Posterior vena cava (tissue), 2 donors: ENCODE measurements around the gene PARP11. TPM values are rescaled to one million over a fixed set of nuclear protein-coding genes. Genes with fewer than 3 reads are reported as not detected.
"Not testable (repeated sequence)": the region's sequence is repeated elsewhere in the genome, so short reads cannot be mapped to it uniquely, and the experiment has no call there.

ENCODE experiments used
- DNase-seq: peaks from one replicate; pipeline ENCODE4 v3.0.0-alpha.2; 2020; ENCODE audit warnings: low spot score
- intact Hi-C, 2 donors: fragments of 100-400 bp; cut with DNase I; formaldehyde crosslinking; loops; one replicate each; pipeline versions ENCODE4 v1.14.1 to v1.14.2; 2022 to 2023
- total RNA-seq, 2 donors: library from RNA; stranded (reverse); fragmentation: NEBNext Ultra II Directional; extraction: Animal tissue kit (Norgen Biotek cat#: 25700); gene quantifications; one replicate each; pipeline ENCODE4 v1.2.1, GENCODE V29; 2021
- donor health status: DM: yes; HTN: yes; CAD: no.
- donor health status: DM: yes; HTN: yes; CAD: no.

Gene PARP11
- total RNA-seq, 2 donors from 2014 or later = 10.0 to 10.4 TPM

DNA sequence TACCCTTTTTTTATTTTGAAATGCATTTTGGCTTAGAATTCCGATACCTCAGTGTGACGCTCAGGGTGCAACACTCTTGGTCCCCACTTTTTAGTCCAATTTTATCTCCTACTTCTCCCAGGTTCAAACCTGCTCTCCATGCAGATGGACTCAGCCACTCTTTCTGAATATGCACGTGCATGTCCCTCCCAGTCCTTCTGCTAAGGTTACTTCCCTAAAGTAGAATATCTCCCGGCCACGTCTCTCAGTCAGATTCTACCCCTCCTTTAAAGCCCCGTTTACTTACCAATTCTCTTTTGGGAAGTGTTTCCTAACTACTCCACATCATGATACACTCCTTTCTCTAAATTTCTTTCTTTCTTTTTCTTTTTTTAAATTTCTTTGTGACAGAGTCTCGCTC, 15.5 kb upstream of the PARP11 start:
- intact Hi-C loops = loop anchor here (5.0 to 10.0 kb wide), 3 partner anchors 149 to 396 kb away; no protein-coding TSS in a partner anchor
- DNase-seq = no peak

DNA sequence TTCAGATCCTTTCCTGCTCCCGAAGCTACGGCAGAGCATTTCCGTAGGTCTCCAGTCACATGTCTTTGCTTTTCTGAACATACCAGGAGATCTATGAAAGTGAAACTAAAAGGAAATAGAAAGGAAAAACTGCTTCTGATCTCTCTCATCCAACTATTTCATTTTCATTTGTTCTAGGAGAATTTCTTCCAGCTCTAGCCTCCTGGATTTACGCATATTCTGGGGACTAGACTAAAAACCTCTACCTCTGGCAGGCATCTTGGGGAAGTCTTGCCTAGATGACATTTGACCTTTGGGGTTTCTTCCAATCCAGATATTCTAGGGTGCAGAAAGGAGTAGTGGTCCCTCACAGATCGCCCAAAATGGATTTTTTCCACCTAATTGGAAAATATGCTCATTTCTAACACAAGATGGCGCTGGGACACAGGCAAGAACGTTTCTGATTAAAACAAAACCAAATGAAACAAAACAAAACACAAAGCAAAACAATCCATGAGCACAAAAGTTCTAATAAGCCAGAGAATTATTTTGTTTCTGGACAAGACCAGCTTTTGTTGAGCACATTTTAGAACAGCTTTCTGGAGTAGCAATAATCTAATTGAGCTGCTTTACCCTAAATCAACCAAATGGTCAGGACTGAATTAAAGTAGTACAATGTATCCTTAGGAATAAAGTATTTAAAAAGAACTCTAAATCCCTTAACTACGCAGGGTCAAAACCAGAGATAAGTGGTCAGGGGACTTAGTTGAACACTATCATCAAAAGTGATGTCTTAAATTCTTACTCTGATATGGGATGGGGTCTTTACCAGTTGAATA, 12.3 kb upstream of the PARP11 start:
- DNase-seq = no peak
- intact Hi-C loops = loop anchor here (2.0 to 10.0 kb wide), 4 partner anchors 152 to 399 kb away; no protein-coding TSS in a partner anchor

DNA sequence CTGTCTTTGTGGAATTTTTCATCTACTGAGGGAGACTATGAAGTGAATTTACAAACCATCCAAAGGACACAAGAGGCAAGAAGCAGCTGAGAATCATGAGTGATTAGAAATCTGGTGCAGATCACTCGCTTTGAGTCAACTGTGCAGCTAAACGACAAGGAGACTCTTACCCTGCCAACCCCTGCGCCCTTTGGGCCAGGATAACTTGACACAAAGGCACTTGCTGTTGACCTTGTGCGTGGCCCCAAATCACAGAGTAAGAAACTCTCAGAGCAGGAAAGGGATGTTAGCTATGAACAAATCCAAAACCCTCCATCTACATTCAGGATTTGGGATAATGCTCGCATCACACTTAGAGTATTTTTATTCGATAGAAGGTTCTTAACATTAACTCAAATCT, 11.5 kb upstream of the PARP11 start:
- no peak for DNase-seq
- intact Hi-C loops = loop anchor here (5.0 to 10.0 kb wide), 3 partner anchors 153 to 400 kb away; no protein-coding TSS in a partner anchor

DNA sequence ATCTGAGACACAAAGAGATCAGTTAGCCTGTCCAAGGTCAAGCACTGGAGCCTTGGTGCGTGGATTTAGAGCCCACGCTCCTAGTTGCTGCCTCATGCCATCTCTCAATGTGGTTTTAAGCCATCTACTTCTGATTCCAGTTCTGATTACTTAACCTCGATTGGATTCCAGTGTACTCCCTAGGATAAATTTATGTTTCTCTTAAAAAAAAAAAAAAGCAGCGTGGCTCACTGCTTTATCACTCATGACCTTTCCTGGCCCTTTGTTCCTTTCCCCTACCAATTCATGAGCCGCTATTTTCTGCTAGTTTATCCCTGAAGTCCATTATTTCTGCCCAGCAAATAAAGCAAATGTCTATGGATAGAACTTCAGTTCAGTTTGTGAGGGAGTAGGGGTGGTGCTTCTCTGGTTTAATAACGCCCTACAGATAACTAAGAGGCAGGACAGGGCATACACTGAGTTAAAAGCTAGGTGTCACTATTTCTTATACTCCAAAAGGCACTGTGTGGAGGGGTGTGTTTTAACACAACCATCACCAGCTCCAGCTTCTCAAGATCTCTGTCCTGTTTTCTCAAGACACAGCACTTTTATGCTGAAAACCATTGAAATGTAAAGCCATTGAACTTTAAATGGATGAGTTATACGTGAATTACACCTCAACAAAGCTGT, 9.8 kb upstream of the PARP11 start:
- DNase-seq = no peak
- intact Hi-C loops = loop anchor here in 1 of 2 donors (10.0 kb wide), 1 partner anchor 402 kb away; no protein-coding TSS in a partner anchor

DNA sequence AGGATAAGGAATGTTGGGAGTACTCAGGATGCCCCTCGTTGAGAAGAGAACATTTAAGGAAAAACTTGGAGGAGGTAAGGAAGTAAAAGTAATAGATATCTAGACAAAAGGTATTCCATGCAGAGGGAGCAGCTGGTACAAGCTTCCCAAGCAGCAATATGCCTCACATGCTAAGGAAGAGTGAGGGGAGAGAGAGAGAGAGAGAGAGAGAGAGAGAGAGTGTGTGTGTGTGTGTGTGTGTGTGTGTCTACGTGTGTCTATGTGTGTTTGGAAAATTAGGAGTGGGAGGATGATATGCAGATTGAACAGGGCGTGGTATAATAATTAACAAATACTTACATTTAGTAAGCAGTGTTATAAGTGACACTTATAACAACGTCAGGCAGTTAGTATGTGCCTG, 9.2 kb upstream of the PARP11 start:
- DNase-seq = no peak
- intact Hi-C loops = loop anchor here in 1 of 2 donors (10.0 kb wide), 1 partner anchor 402 kb away; no protein-coding TSS in a partner anchor

DNA sequence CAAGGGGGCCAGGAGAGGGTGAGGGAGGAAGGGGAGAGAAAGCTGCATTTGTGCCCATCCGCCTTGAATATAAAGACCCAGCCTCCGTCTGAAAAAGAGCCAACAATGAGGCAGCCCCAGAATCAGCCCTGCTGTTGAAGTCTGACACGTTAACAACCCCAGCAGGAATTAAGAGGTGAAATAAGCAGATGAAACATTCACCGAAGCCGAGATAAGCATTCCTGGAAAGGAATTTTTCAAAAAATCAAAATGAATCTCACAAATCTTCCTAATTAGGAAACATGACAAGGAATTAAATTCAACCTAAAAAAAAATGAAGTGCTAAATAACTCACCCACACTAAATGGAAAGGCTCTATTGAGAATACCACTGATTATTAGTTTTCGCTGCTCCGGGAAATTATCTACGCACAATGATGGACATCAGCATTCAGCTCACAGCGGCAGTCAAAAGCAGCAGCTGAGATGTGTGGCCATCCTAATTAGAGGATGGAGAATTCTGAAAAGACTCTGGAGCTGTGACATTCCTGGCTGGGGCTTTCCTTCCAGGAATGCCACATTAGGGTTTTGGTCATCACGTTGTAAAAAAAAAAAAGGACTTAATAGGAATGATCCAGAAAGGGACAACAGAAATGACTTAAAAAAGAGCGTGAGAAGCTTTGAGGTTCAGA, 8.2 kb upstream of the PARP11 start:
- intact Hi-C loops = loop anchor here in 1 of 2 donors (10.0 kb wide), 1 partner anchor 403 kb away; no protein-coding TSS in a partner anchor
- no peak for DNase-seq

DNA sequence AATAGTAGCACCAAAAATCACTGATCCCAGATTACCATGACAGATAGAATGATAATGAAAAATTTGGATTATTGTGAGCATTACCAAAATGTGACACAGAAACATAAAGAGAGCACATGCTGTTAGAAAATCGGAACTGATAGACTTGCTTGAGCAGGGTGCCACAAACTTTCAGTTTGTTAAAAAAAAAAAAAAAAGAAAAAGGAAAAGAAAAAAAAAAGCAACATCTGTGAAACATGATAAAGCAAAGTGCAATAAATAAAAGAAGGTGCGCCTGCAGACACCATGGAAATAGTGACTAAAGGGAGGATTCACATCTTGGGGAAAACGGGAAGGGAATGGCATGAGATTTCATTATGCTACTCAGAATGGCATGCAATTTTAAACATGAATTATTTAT, 6.6 kb upstream of the PARP11 start:
- intact Hi-C loops = loop anchor here in 1 of 2 donors (10.0 kb wide), 1 partner anchor 405 kb away; no protein-coding TSS in a partner anchor

DNA sequence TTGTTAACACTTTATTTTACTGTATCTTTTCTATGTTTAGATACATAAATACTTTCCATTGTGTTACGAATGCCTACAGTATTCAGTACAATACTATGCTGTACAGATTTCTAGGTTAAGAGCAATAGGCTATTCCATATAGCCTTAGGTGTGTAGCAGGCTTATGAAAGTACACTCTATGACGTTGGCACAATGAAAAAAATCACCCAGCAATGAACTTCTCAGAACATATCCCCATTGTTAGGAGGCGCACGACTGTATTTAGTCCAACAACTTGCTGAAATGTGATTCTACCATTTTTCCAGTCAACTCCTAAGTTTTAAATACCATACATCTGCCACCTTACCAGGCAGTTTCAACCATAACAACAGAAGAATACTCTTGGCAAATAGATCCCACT, 1.8 kb downstream of the PARP11 start:
- DNase-seq = no peak
- intact Hi-C loops = no loop called here

More for the DNA sequence above, 6.6 kb upstream of the PARP11 start:
- DNase-seq = no peak

DNA sequence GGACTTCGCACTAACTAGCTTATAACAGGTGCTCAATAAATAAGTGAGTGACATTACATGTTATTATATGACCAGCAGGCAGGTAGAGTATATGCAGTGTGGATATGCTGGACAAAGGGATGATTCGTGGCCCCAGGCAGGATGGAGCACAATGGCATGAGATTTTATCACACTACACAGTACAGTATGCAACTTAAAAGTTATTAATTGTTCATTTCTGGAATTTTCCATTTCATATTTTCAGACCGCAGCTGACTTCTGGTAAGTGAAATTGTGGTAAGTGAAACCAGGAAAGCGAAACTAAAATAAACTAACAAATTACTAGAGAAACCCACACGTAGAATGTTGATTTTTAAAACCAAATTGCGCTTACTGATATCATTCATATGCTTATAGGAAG, 3.3 kb downstream of the PARP11 start:
- DNase-seq = no peak
- intact Hi-C loops = no loop called here

DNA sequence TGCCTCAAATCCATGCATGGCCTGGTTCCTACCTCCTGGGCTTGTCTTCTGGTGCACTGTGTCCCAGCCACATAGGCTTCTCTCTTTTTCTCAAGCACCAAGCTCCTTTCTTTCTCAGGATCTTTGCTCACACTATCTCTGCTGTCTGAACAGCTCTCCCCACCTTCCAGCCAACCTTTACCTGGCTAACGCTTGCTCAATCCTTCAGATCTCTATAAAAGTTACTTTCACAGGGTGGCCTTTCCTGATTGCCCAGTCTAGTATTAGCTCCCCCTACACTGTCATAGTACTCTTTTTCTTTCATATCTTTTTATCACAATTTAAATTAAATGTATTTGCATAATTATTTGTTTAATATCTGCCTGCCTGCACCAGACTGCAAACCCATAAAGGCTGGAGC, 3.8 kb downstream of the PARP11 start:
- DNase-seq = no peak
- intact Hi-C loops = no loop called here

DNA sequence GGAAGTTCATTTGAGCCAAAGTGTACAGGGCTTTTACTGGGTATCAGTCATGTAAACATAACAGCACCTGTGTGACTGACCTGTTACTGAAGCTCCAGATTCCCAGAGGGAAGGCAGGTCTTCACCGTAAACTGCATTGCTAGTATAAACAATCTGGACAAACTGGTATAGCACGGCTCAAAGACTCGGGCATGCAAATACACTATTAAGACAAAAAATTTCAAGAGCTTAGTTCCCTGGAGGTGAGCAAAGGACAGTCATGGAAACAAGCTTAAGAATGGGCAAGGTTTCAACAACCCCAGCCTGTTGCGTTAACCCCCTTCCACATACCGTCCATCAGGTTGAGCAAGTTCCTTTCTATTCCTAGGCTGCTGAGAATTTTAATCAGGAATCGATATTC, 9.4 kb downstream of the PARP11 start:
- intact Hi-C loops = no loop called here
- DNase-seq = no peak

DNA sequence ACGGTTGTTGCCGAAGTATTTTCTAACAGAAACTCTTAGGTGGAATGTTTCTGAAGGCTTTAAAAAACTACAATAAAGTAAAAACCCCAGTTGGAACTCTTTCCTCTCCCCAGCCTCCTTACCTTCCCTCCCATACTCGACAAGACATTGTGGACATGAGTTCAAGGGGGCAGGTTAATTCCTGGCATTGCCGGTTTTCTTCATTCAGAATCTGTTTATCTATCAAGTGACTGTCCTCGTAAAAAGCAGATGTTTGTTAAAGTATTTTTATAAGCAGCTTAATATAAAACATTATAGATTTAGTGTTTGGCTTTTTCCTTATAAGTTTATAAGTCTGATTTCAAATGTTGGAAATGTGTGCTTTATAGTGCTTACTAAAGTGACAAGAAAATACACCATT, 30.7 kb downstream of the PARP11 start:
- intact Hi-C loops = no loop called here
- DNase-seq = no peak

DNA sequence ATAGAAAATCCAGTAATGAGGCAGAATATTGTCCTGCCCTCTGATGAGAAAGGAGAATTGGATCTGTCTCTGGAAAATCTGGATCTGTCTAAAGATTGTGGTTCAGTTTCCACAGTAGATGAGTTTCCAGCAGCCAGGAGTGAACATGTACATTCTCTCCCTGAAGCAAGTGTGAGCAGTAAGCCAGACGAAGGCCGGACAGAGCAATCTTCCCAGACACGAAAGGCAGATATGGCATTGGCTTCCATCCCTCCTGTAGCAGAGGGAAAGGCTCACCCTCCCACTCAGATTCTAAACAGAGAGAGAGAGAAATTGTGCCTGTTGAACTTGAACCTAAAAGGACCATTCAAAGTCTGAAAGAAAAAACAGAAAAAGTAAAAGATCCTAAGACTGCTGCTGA, 31.4 kb downstream of the PARP11 start:
- intact Hi-C loops = no loop called here
- DNase-seq = no peak

DNA sequence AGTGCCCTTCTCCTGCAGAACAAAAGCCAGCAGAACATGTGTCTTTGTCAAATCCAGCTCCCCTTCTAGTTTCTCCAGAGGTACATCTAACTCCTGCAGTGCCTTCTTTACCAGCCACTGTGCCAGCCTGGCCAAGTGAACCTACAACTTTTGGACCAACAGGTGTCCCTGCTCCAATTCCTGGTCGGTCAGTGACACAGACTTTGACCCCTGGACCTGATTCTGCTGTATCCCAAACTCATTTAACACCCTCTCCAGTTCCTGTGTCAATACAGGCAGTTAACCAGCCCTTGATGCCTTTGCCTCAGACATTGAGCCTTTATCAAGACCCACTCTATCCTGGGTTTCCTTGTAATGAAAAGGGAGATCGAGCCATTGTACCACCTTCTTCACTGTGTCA, 32.4 kb downstream of the PARP11 start:
- intact Hi-C loops = not testable (repeated sequence)

DNA sequence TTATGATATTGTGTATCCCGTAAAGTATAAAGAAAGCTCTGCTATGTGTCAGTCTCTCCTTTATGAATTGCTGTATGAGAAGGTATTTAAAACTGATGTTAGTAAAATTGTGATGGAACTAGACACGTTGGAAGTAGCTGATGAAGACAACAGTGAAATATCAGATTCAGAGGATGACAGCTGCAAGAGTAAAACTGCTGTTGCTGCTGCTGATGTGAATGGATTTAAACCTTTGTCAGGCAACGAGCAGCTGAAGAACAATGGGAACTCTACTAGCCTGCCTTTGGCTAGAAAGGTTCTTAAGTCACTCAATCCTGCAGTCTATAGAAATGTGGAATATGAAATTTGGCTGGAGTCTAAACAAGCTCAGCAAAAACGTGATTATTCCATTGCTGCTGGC, 33.5 kb downstream of the PARP11 start:
- intact Hi-C loops, DNase-seq: not testable (repeated sequence)

More for the DNA sequence above, 32.4 kb downstream of the PARP11 start:
- DNase-seq = not testable (repeated sequence)

DNA sequence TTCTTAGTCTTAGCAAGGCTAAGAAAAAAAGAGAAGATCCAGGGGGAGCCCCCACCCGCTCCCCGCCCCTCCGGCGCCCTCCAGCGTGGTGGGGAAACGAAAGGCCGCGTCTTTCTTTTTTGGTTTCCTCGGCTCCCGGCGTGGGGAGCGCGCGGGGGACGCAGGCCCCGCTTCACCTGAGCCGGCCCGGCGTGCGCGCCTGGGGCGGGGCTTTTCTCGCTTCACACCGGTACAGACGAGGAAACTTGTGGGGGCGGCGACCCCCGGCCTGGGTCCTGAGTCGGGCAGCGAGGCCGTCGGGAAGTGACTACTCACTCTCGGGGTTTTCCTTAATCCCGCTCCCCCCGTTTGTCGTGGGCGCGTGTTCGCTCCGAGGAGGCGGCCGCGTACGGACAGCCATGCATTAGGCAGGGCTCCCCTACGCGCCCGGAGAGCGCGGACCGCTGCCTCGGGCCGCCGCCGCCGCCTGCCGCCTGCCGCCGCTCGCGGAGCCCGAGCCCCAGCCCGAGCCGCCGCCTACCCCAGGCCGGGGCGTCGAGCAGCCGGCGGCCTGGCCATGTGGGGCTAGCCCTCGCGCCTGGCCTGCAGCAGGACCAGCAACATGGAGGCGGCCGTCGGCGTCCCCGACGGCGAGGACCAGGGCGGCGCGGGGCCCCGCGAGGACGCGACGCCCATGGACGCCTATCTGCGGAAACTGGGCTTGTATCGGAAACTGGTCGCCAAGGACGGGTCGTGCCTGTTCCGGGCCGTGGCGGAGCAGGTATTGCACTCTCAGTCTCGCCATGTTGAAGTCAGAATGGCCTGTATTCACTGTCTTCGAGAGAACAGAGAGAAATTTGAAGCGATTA, 34.3 kb downstream of the PARP11 start:
- intact Hi-C loops, DNase-seq: not testable (repeated sequence)

DNA sequence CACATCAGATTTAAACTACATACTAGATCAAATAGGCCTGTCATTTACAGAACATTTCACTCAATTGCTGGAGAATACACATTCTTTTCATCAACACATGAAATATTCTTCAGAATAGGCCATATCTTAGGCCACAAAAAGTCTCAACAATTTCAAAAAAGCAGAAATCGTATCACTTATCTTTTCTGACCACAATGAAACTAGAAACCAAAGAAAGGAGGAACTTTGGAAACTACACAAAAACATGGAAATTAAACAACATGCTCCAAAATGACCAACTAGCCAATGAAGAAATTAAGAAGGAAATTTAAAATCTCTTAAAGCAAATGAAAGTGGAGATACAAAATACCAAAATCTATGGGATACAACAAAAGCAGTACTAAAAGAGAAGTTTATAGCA, 35.1 kb downstream of the PARP11 start:
- no peak for DNase-seq
- intact Hi-C loops = no loop called here

DNA sequence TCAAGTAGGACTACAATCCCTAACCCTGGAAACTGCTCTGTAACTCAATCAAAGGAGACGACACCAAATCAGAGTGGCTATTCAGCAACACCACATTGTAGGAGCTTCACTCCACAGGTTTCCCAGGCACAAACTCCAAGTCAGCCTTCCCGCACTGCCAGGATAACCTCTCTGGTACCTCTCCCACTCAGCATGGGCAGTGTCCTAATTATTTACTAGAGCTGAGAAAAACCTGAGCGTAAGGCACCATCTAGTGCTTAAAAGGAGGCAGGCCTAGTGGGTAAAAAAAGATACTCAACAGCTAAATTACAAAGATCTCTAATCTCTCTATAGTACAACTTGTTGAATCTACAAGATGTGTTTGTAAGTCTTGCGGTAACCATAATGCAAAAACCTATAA, 36.1 kb downstream of the PARP11 start:
- intact Hi-C loops = no loop called here
- no peak for DNase-seq

DNA sequence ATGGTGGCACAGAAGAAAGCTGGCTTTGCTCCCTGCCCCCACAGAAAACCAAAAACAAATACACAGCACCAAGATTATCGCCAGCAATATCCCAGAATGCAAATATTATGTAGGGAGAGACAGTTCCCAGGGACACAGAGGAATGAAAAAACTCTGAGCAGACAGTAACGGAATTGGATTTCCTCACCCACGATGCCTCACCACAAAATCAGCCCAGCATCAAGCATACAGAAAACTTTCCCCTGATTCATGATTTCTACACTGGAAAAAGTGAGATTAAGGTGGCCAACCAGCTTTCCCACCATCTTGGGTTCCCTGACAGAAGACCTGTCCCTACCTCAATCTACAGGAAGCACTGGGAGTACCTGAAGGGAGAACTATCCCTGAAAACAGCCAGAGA, 36.6 kb downstream of the PARP11 start:
- intact Hi-C loops = no loop called here
- DNase-seq = no peak
